Stimulated activated naive CD8-positive, alpha-beta T cell treated with anti-CD3 and anti-CD28 coated beads, Interleukin-15, amount 100 ng/mL, for 72 hours (primary cell): ENCODE results near the gene CHD9.

ENCODE experiments used
- ATAC-seq: fragments of 150-1000 bp; cut with Tn5 transposase; 2 replicates; pipeline ENCODE4 v1.10.0; 2021; ENCODE audit warnings: mild to moderate bottlenecking, moderate library complexity
- DNase-seq, 2 donors: peaks; one replicate each; pipeline ENCODE4 v3.0.0; 2021 to 2022
- H3K27ac Mint-ChIP-seq, 2 donors: one replicate each; pipeline ENCODE4 v1.8.0; 2022; ENCODE audit warnings: mild to moderate bottlenecking in 2 of 2, mixed read lengths in 2 of 2, moderate library complexity in 2 of 2
- H3K27me3 Mint-ChIP-seq: one replicate; pipeline ENCODE4 v1.8.0; 2022; ENCODE audit warnings: mixed read lengths
- H3K4me1 Mint-ChIP-seq: one replicate; pipeline ENCODE4 v1.8.0; 2022; ENCODE audit warnings: mild to moderate bottlenecking, mixed read lengths
- H3K4me3 Mint-ChIP-seq, 2 donors: one replicate each; pipeline ENCODE4 v1.8.0; 2022; ENCODE audit warnings: mild to moderate bottlenecking in 2 of 2, mixed read lengths in 2 of 2, moderate library complexity in 1 of 2
- H3K9me3 Mint-ChIP-seq, 2 donors: one replicate each; pipeline ENCODE4 v1.8.0; 2022; ENCODE audit warnings: mixed read lengths in 2 of 2

Gene CHD9

DNA sequence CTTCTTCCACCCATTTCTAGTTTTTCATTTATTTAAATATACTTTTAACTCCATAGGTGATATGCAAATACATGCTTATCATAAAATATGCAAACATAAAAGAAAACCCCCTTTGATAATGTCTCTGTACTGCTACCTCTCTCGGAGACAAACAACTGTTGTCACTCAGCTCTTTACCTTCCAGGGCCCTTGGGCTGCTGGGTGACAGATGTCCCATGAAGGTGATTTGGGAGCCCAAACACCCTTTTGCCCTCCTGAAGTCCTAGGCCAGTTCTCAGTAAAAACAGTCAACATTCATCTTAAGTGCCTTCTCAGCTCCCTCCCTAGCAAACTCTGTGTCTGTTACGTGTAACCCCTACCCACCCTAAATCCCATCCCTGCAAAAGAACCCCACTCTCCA is 37.5 kb downstream of the CHD9 start:
- Mint-ChIP-seq H3K27ac (no peak overlapping the region), H3K27me3 (no peaks in the 10 kb centered on the region), H3K4me1 (peaks cover 32% of the 10 kb centered on the region), H3K4me3 (no peak overlapping the region), H3K9me3 (no peaks in the 10 kb centered on the region)
- DNase-seq (no peak), ATAC-seq (no peak)

DNA sequence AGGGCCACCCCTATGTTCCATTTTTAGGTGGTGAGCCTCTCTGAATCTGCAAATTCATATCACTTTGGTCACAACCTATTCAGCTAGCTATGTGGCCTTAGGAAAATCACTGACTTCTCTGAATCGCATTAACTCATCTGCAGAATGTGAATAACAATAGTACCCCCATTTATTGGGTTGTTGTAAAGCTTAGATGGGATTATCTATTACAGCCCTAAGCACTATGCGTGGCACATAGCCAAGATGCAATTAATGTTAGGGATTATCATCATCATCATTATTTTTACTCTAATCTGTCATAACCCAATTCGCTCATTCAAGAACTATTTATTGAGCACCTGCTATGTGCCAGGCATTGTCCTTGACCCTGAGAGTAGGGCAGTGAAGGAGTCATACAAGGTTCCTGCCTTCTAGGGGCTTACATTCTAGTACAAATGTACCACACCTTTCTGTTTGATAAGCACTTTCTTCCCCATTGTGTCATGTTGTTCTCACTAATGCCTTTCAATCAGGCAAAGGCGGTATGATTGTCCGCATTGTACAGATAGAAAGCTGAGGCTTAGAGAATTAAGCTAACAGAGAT is 38.5 kb downstream of the CHD9 start:
- Mint-ChIP-seq H3K27me3 (no peaks in the 10 kb centered on the region), H3K27ac (no peak overlapping the region), H3K4me1 (peaks cover 32% of the 10 kb centered on the region), H3K9me3 (no peaks in the 10 kb centered on the region), H3K4me3 (no peak overlapping the region)
- DNase-seq, result no peak
- ATAC-seq, result no peak

DNA sequence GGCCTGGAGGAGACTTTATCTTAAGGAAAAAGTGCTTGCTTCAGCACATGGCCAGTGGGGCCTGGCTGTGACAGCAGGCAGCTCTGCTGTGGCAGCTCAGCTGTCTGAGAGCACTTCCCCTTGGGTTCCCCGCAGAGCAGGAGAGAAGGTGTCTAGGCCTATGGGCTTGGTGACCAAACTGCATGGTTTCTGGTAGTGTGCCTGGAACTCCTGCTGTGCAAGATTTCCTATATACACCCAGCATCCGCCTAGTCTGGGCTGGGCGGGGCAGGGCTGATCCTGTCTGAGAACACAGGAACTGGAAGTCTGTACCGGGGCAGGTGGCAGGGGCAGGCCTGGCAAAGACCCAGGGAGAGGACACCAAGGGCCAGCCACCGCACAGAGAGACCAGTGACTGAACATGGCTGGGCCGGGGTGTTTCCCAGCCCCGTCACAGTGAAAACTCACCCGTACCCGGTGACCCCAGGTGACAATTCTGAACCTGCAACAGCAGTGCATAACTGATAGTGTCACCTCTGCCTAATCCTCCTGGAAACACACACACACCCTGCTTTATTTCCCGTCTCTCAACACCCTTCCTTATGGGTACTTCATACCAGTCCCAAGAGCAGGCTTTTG is 39.3 kb downstream of the CHD9 start:
- H3K27me3 Mint-ChIP-seq, result no peaks in the 10 kb centered on the region
- H3K27ac Mint-ChIP-seq, result no peak overlapping the region
- peak; percentile 9 for ATAC-seq
- no peaks in the 10 kb centered on the region for H3K9me3 Mint-ChIP-seq
- peaks cover 39% of the 10 kb centered on the region for H3K4me1 Mint-ChIP-seq
- DNase-seq, result no peak
- H3K4me3 Mint-ChIP-seq, result no peak overlapping the region

DNA sequence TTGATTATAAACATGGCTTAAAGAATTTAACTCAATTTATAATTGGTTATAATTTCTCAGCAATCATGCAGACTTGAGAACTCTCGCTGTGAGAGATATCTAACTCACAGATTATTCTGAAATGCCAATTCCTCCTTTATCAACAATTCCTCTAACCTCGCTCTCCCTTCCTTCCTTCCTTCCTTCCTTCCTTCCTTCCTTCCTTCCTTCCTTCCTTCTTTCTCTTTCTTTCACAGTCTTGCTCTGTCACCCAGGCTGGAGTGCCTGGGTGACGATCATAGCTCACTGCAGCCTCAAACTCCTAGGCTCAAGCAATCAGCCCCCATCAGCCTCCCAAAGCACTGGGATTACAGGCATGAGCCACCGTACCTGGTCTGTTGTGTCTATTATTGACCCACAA is 42.4 kb downstream of the CHD9 start:
- ATAC-seq (no peak), DNase-seq (no peak)
- Mint-ChIP-seq H3K4me1 (peaks cover 26% of the 10 kb centered on the region), H3K27me3 (no peaks in the 10 kb centered on the region), H3K4me3 (no peak overlapping the region), H3K9me3 (no peaks in the 10 kb centered on the region), H3K27ac (no peak overlapping the region)

DNA sequence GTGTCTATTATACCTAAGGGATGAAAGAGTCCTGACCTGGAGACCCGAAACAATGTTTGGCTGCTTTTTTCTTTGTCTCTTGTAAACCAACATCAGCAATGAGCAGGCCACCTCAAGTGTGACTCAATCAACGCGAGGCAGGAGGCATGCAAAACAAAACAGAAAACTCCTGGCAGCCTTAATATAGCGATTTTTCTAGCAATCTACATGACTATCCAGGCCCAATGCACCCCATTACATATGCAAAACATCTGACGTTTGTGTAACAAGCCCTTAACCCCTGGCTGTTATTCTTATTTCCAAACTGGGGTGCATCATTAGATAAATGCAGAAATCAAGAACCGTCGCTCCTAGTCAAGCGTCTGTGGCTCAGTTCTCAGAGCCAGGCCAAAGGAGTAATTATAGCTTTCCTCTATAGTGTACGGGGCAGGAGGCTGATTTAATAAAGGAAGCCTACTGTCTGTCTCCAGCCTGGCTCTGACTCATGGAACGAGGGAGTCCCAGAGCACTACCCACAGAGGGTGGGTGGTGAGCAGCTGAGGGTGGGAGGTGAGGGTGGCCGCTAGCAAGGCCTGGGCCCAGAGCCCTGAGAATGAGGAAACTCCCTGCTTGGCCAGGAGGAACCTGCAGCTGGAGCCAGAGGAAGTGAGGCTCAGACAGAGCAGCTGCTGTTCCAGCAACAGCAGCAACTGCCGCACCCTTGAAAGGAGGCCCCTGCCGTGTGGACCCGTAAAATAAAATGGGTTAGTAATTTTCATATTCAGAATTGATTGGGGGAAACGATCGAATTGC is 43.9 kb downstream of the CHD9 start:
- peak; percentile 36 to 55 for DNase-seq
- no peaks in the 10 kb centered on the region for H3K9me3 Mint-ChIP-seq
- peak overlapping the region in 1 of 2 donors; percentile 94 for H3K27ac Mint-ChIP-seq
- peak overlapping the region; percentile 82 to 97 for H3K4me3 Mint-ChIP-seq
- H3K27me3 Mint-ChIP-seq, result no peaks in the 10 kb centered on the region
- H3K4me1 Mint-ChIP-seq, result peaks cover 25% of the 10 kb centered on the region
- peak; percentile 82 for ATAC-seq

DNA sequence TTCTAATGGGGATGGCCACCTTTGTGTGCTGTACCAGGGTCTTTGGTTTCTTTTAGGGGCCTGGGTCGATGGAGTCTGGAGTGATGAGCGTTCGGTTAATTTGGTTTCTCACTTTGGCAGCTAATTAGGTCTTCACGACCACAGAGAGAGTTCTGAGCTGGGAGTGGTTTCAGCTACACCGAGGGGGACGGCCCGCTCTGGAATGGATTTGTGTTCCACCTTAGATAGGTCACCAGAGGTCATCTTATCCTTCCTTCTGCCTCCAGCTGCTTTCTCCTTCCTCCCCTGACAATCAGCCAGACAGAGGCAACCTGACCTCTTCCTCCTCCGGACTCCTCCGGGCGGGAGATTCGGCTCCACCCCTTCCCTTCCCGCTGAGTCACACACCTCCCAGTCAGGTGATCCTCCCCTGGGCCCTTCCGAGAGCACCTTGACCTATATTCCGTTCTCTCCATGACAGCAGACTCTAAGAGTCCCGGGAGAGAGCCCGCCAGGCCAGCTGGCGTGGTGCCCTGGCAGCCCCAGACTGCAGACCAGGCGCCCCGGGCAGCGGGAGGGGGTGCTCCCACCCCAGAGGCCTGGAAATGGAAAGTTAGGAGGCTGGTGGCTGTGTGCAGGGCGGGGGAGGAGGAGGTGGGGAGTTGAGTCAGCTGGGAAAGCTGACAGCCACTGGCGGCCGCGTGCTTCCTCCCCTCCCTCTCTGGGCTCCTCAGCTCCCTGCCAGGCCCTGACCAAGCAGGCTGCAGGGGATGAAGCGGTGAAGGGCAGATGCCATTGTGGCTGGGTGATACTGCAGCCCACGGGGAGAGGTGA is 44.7 kb downstream of the CHD9 start:
- peaks cover 17% of the 10 kb centered on the region for H3K4me1 Mint-ChIP-seq
- no peaks in the 10 kb centered on the region for H3K9me3 Mint-ChIP-seq
- H3K27me3 Mint-ChIP-seq, result no peaks in the 10 kb centered on the region
- ATAC-seq (peak; percentile 91), DNase-seq (peak; percentile 38 to 68)
- peak overlapping the region; percentile 94 to 95 for H3K27ac Mint-ChIP-seq
- peak overlapping the region; percentile 82 to 97 for H3K4me3 Mint-ChIP-seq

DNA sequence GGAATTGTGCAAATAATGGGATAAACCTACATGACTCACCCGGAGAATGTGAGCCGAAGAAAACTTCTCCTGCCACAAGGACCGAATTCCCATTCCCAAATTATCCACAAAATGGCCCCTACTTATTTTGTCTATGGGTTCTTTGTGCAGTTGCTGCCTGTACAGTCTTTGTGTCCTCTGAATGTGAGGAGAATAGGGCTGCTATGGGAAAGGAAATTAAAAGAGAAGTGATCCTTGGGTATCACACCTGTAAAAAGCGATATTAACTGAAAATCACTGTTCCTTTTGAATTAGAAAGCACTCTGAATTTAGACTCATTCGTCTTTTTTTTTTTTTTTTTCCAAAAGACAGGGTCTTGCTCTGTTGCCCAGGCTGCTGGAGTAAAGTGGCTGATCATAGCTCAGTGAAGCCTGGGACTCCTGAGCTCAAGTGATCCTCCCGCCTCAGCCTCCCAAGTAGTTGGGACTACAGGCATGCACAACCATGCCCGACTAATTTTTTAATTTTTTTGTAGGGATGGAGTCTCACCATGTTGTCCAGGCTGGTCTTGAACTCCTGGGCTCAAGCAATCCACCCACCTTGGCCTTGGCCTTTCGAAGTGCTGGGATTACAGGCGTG is 45.4 kb downstream of the CHD9 start:
- no peaks in the 10 kb centered on the region for H3K9me3 Mint-ChIP-seq
- no peaks in the 10 kb centered on the region for H3K27me3 Mint-ChIP-seq
- DNase-seq, result no peak
- peak overlapping the region in 1 of 2 donors; percentile 33 for H3K27ac Mint-ChIP-seq
- ATAC-seq, result no peak
- H3K4me1 Mint-ChIP-seq, result peaks cover 17% of the 10 kb centered on the region
- H3K4me3 Mint-ChIP-seq, result peak overlapping the region; percentile 82 to 97

DNA sequence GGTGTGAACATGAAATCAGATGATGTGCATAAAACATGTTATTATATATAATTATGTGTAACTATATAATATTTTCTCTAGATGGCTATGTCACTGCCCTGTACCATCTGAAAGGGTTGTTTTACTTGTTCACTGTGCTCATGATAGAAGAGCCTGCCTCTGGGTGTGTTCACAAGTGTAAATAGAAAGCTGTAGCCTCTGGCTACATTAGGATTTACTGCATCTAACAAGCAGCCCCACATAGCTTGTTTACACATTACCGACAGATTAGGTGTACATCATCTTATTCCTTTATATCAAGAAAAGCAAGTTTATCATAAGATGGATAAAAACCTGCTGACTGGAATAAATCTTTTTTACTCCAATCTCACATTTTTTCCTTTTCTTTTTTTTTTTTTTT is 46.1 kb downstream of the CHD9 start:
- no peak overlapping the region for H3K4me3 Mint-ChIP-seq
- H3K27ac Mint-ChIP-seq, result no peak overlapping the region
- H3K9me3 Mint-ChIP-seq, result no peaks in the 10 kb centered on the region
- no peaks in the 10 kb centered on the region for H3K27me3 Mint-ChIP-seq
- ATAC-seq (no peak), DNase-seq (no peak)
- peaks cover 17% of the 10 kb centered on the region for H3K4me1 Mint-ChIP-seq

DNA sequence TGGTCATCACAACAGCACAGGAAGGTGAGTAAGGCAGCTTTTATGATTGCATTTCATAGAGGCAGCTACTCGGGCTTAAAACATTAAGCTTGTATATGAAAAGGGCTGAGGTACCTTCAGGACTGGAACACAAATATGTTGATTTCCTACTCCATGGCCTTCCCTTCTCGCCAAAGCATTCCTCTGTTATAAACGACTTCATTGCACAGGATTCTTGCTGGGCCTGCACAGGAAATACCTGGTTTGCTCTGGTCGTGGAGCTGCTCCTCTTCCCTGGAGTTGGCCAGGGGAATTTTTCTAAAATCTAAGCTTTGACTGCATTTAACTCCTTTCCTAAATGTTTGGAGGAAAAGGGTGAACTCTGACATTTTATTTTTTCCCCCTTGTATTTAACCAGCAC is 49.0 kb downstream of the CHD9 start:
- Mint-ChIP-seq H3K4me1 (peaks cover 13% of the 10 kb centered on the region), H3K4me3 (no peak overlapping the region), H3K27me3 (no peaks in the 10 kb centered on the region), H3K9me3 (no peaks in the 10 kb centered on the region), H3K27ac (no peak overlapping the region)
- no peak for DNase-seq
- no peak for ATAC-seq

DNA sequence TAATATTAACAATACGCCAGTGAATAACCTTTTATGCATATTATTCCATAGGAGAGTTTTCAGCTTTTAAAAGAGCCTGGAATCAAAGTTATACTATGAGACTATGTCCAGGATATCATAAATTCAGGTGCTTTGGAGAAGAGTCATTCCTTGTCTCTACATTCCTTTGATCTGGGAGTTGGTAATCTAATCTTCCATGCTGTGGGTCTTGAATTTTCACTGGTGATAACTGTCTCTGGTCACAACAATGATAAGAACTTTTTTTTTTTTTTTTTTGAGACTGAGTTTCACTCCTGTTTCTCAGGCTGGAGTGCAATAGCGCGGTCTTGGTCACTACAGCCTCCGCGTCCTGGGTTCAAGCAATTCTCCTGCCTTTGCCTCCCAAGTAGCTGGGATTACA is 50.8 kb downstream of the CHD9 start:
- no peak overlapping the region for H3K27ac Mint-ChIP-seq

DNA sequence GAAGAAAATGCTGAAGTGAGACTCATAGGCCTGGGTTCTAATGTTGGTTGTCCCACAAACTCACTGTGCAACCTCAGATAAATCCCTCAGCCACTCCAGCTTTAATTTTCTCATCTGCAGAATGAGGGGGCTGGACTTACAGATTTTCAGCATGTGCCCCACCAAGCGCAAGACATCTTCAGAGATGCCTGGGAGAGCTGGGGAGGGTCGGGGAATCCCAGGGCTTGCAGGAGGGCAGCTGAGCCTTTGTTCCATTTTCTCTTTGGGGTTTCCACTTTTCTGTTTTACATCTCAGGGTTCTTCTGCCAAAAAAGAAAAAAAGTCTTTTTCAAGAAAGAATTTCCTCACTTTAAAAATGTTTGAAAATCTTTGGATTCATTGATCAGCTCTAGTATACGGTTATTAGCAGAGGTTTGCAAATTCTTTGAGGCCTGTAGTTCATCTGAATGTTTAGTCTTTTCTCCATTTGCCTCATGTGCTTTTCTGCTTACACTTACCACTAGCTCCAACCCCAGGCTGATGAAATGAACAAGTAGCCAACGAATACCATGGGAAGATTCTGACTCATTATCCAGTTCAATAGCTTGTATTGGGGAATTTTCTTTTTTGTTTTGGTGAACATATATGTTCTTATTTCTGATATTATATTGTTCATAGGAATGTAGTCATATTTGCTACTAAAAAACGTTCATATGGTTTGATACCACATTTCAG is 56.4 kb downstream of the CHD9 start:
- H3K27me3 Mint-ChIP-seq, result no peaks in the 10 kb centered on the region
- peaks cover 6% of the 10 kb centered on the region for H3K4me1 Mint-ChIP-seq
- H3K27ac Mint-ChIP-seq, result no peak overlapping the region
- DNase-seq (no peak), ATAC-seq (no peak)
- H3K4me3 Mint-ChIP-seq, result no peak overlapping the region
- no peaks in the 10 kb centered on the region for H3K9me3 Mint-ChIP-seq

More for the DNA sequence above, 50.8 kb downstream of the CHD9 start:
- H3K9me3 Mint-ChIP-seq, result no peaks in the 10 kb centered on the region
- no peak overlapping the region for H3K4me3 Mint-ChIP-seq
- ATAC-seq (no peak), DNase-seq (no peak)
- H3K4me1 Mint-ChIP-seq, result no peaks in the 10 kb centered on the region
- H3K27me3 Mint-ChIP-seq, result no peaks in the 10 kb centered on the region

DNA sequence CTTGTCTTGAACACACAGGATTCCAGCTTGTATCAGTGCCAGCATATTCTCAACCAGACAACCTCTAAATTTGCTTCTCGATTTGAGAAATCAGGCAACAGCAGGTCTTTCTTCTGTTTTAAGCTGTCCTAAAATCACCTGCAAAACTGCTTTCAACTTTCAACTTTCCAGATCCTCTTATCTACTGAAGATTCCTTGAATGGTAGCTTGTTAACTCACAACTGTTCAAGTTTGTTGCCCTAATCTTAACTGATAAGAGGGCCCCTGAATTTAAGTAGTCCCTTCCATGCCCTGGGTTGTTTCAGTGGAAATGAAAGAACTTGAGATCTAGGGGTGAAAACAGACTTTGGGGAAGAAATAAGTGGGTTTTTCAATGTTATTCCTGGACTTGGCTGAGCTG is 57.2 kb downstream of the CHD9 start:
- DNase-seq, result no peak
- ATAC-seq, result no peak
- Mint-ChIP-seq H3K27ac (no peak overlapping the region), H3K4me3 (no peak overlapping the region), H3K9me3 (no peaks in the 10 kb centered on the region), H3K4me1 (peaks cover 6% of the 10 kb centered on the region), H3K27me3 (no peaks in the 10 kb centered on the region)

DNA sequence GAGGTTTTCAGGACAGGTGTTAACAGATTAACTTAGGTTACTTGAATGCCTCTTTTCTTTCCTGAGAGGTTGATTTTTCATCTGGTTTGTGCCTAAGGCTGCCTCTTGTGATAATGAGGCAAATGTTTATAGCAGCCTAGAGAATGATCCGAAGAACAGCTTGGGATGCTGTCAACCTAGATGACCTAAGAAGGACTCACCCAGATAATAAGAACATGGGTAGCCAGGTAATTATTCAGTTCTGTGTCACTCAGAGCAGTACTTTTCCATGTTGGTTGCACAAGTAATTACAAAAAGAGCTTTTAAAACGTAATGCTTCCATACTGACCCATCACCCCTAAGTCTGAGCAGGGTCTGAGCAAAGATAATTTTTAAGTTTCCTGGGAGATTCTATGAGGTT is 60.3 kb downstream of the CHD9 start:
- ATAC-seq (no peak), DNase-seq (no peak)
- Mint-ChIP-seq H3K27ac (no peak overlapping the region), H3K27me3 (no peaks in the 10 kb centered on the region), H3K9me3 (no peaks in the 10 kb centered on the region), H3K4me3 (no peak overlapping the region), H3K4me1 (peaks cover 6% of the 10 kb centered on the region)

DNA sequence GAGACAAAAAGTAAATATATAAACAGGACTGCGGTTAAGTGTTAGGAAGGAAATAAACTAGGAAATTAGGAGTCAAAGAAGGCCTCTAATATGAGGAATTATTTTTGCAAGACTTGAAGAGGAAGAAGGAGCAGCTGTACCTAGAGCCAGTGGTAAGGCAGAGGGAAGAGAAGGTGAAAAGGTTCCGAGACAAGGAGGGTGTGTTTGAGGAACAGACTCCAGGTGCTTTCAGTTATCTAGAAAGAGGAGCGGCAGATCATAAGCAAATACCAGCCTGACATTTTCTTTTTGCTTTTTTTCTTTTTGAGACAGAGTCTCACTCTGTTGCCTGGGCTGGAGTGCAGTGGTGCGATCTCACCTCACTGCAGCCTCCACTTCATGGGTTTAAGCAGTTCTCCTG is 61.0 kb downstream of the CHD9 start:
- H3K27me3 Mint-ChIP-seq, result no peaks in the 10 kb centered on the region
- H3K4me3 Mint-ChIP-seq, result no peak overlapping the region
- peaks cover 5% of the 10 kb centered on the region for H3K4me1 Mint-ChIP-seq
- H3K9me3 Mint-ChIP-seq, result no peaks in the 10 kb centered on the region
- ATAC-seq (no peak), DNase-seq (no peak)
- no peak overlapping the region for H3K27ac Mint-ChIP-seq
